ENCODE results near the gene CAV2.

Gene CAV2

DNA sequence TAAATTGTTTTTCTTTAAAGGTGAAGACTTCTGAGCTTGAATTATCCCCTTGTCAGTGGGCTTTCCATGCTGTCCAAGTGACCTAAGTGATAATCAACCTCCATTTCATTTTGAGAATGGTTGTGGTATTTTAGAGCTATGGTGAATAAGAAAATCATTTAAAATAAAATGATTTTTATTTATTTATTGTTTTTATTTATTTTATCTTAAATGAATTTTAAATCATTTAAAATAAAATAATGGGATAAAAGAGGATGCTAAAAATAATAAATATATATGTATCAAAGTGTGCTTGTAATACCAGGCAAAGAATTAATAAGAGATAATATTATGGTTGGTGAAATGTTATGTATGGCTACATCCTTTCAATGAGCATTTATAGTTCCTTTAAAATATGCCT, 49.8 kb downstream of the CAV2 start:
- no peak for DNase-seq

DNA sequence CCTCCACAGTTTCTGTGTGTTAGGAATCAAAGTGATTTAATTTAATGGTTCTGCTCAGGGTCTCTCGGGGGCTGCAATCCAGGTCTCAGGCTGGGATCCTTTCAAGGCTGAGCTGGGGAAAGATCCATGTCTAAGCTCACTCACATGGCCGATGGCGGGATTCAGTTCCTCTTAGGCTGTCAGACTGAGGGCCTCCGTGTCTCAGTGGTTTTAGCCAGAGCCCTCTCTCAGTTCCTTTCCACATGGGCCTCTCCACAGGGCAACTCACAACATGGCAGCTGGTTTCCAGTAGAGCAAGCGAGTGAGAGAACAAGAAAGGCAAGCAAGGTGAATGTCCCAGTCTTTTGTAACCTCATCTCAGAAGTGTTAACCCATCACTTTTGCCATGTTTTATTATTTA, 52.2 kb downstream of the CAV2 start:
- DNase-seq: no peak

- no peak for DNase-seq
Measured at GRCh38 chr7:116552602-116553001, 53.1 kb downstream of the CAV2 start.

DNA sequence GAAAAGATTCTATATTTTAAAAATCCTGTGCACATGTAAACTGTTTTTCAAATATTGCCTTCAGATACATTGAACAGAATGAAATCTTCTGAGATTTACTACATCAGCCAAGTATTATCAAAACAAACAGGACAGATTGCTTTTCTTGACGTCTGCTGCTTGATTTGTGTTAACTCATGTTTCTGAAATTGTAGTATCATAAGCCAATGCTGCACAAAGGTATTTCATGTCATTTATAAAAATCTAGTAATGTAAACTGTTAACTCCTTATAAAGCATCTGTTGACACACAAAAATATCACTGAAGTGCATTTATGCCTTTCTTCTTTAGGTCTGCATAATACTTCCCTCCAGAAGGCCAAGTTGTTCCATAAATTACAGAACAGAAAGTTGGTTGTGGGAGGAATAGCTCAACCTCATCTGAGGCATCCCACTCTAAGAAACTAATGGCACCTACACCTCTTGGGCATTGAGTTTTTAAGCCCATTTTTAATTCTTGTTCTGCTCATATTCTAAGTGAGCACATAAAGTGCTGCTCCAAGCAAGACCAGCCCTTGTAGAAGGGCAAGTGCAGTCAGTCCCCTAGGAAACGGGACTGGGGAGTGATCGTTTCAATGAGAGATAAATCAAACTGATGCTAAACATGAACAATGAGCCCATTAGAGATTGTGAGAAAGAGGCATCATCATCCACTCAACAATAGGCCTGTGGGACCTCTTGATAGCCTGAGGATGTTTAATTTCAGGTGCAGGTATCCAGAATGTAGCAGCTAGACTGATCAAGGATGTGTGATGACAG, 53.8 kb downstream of the CAV2 start:
- no peak for DNase-seq

DNA sequence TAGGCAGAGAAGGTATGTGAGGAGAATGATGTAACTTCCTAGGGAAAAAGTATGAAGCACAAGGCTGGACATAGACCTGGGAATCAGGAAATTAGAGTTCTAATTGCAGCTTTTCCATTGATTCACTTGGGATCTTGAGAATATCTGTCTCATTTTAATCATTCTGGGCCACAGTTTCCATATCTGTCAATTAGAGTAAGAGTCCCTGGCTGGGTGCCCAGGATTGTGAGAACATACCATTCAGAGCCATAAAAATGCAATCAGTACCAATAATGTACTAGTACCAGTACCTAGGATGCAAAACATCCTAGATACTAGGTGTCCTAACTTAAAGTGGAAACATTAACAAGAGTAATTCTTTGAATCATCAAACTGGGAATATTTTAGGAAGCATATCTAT, 54.9 kb downstream of the CAV2 start:
- DNase-seq: no peak

DNA sequence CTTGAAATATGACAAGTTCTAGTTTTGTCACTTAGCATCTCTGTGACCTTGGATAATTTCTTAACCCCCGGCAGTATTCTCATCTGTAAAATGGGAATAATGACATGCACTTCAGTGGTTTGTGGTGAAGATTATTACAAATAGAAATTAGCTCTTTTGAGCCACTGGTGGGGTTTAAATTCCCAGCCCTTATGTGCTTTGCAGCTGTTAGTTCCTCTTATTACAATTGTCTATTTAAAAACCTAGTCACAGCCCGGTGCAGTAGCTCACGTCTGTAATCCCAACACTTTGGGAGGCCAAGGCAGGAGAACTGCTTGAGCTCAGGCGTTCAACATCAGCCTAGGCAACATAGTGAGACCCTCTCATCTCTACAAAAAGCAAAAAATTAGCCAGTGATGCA, 55.4 kb downstream of the CAV2 start:
- no peak for DNase-seq

DNA sequence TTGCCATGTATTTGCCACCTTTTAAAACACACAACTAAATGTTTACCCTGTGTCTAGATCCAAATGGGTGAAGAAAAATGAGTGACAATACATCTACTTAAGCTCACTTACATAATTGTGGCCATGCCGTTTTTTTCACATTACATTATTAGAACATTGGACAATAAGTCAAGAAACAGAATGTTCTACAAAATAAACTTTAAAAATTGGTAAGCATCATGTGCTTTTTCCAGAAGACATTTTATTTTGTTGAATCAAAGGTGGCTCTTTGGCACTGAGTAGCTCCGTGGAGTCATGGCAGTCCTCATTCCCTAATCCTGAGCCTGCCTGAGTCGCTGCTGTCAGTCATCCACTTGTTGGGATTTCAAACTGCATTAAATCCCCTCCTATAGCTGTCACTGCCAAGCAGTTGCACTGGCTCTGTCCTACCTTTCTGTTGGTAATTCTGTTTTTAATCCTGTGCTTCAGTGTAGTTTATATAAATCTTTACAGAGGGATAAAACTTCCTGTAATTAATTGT, 57.6 kb downstream of the CAV2 start:
- no peak for DNase-seq

GRCh38 chr7:116557901-116558300, 58.4 kb downstream of the CAV2 start:
- no peak for DNase-seq
